Uterus (tissue), 4 donors: Measurements from ENCODE around the gene POLE3. TPM values are rescaled to one million over a fixed set of nuclear protein-coding genes. Genes with fewer than 3 reads are reported as not detected.

ENCODE experiments used
- DNase-seq, 2 donors: peaks; one replicate each; pipeline ENCODE4 v3.0.0-alpha.2; 2019 to 2020
- H3K27ac ChIP-seq, 2 donors: fragments of 200-600 bp; sonication (generic); 1 replicate in 1 of 2; 2 replicates in 1 of 2; pipeline ENCODE4 v1.5.1; 2016 to 2018
- H3K27me3 ChIP-seq, 2 donors: fragments of 200-600 bp; sonication (generic); one replicate each; pipeline ENCODE4 v1.5.1; 2018 to 2019; ENCODE audit warnings: control low read depth in 1 of 2
- H3K36me3 ChIP-seq, 2 donors: fragments of 200-600 bp; sonication (generic); one replicate each; pipeline ENCODE4 v1.5.1; 2019; ENCODE audit warnings: control low read depth in 1 of 2
- H3K4me1 ChIP-seq, 2 donors: fragments of 200-600 bp; sonication (generic); one replicate each; pipeline ENCODE4 v1.5.1; 2018 to 2019; ENCODE audit warnings: control low read depth in 1 of 2
- H3K4me3 ChIP-seq, 2 donors: fragments of 200-600 bp; sonication (generic); 1 replicate in 1 of 2; 2 replicates in 1 of 2; pipeline ENCODE4 v1.5.1; 2018 to 2019; ENCODE audit warnings: mild to moderate bottlenecking in 1 of 2
- H3K9me3 ChIP-seq, 2 donors: fragments of 200-600 bp; sonication (generic); one replicate each; pipeline ENCODE4 v1.5.1; 2019; ENCODE audit warnings: control low read depth in 1 of 2
- CTCF ChIP-seq, 4 experiments: fragments of 200-600 bp in 2 of 4; fragments of 450-650 bp in 2 of 4; sonication (generic) in 2 of 4; IDR thresholded peaks; one replicate each; pipeline ENCODE4 v1.5.1; 2016 to 2019; ENCODE audit warnings: antibody characterized with exemption in 4 of 4, mild to moderate bottlenecking in 2 of 4, moderate library complexity in 1 of 4
- POLR2A ChIP-seq, 2 donors: fragments of 450-650 bp; IDR thresholded peaks; one replicate each; pipeline ENCODE4 v1.6.1; 2016; ENCODE audit warnings: antibody characterized with exemption in 2 of 2, mild to moderate bottlenecking in 1 of 2, moderate library complexity in 1 of 2
- intact Hi-C: fragments of 100-400 bp; cut with DNase I; formaldehyde crosslinking; loops from one replicate; pipeline ENCODE4 v1.15.1; 2023; ENCODE audit warnings: low total_unique reads
- total RNA-seq, 4 donors: library from RNA; depleted of rRNA in 3 of 4; stranded (reverse); fragments of >200 nt in 3 of 4; gene quantifications; one replicate each; pipeline versions ENCODE4 v1.1.0 to v1.2.4, GENCODE V29; 2014 to 2023
- donor health status: DM: yes; HTN: yes; CAD: no.

Gene POLE3, protein sequence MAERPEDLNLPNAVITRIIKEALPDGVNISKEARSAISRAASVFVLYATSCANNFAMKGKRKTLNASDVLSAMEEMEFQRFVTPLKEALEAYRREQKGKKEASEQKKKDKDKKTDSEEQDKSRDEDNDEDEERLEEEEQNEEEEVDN
- total RNA-seq: 10 to 100 TPM in 3 of 4 donors, 1 to 10 TPM in 1; 6.5 to 46.4 (median 20.4) TPM

GRCh38 chr9:113410207-113410864 is at the start of gene POLE3, which contains the start of gene C9orf43:
TSS of gene POLE3 (minus strand) at chr9:113410675. CDS start at chr9:113410293, 382 bp downstream.
TSS of gene C9orf43 (plus strand) at chr9:113410747. CDS start at chr9:113413494, 2,747 bp downstream.
- TF ChIP-seq POLR2A (IDR thresholded peaks at IDR 0.05) (peak; percentile 57 to 82), CTCF (IDR thresholded peaks at IDR 0.05) (peak in 3 of 4 experiments; percentile 2 to 27 (median 14))
- H3K4me3 ChIP-seq: peak within 1 kb of the TSS; percentile 75 to 94
- H3K4me1 ChIP-seq: no peaks in the 10 kb centered on the region
- no peaks in the 10 kb centered on the region for H3K9me3 ChIP-seq
- no peaks in the 10 kb centered on the region for H3K36me3 ChIP-seq
- H3K27ac ChIP-seq: peak within 1 kb of the TSS; percentile 96 to 97
- H3K27me3 ChIP-seq: no peaks in the 10 kb centered on the region
- intact Hi-C loops: no loop called here
- DNase-seq: peak; percentile 95

DNA sequence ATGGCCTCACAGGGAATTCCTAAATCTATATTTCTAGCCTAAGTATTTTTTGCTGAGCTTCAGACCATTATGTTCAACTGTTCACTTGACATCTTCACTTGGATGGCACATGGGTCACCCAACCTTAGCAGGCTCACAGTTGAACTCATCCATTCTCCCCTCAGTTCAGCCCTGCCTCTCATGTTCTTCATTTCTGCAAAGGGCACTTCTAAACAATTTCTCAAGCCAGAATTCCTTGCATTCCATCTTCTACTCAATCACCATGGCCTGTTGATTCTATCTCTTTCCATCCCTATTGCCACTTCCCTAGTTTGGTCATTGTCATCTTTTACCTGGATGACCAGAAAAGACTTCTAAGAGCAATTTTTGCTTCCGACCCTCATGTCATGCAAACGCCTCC is 45.8 kb upstream of the POLE3 start:
- Histone ChIP-seq H3K4me3 (no peak overlapping the region), H3K9me3 (no peaks in the 10 kb centered on the region), H3K27me3 (no peaks in the 10 kb centered on the region), H3K4me1 (peaks cover 10 to 12% of the 10 kb centered on the region in 2 donors), H3K36me3 (no peaks in the 10 kb centered on the region), H3K27ac (peak overlapping the region; percentile 86 to 89)
- no peak for TF ChIP-seq POLR2A (IDR thresholded peaks at IDR 0.05)
- TF ChIP-seq CTCF (IDR thresholded peaks at IDR 0.05): no peak
- intact Hi-C loops: no loop called here
- DNase-seq: no peak

DNA sequence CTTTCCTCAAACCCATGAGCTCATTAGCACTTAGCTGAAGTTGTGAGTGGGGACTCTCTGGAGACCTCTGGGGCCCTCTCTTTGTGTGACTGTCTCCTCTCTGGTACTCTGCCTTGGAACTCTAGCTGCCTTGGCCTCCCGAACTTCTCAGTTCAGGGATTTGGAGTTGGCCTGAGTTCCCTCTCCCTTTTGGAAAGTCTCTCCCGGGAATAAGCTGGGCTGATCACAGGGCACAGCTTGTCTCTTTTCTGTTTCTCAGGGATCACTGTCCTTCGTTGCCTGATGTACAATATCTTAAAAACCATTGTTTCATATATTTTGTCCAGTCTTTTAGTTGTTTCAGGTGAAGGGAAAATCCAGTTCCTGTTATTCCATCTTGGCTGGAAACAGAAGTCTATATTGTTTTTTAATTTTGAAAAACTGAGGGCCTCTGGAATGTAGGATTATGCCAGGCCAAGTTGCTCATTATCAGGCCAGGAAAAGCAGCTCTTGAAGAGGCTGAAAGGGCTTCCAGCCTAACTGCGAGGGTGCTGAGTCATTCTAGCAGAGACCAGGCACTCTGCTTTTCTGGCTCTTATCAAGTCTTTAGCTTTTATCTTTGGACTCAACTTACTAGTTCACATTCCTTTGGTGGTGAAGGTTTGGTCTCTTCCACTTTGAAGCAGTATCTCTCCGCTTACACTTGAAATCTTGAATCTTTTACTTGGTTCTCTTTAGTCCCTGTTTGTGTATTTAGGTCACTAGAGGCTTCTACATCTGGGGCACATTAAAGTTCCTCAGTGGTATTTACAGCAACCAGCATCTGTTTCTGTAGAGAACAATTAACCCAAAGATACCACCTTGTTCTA is 44.7 kb upstream of the POLE3 start:
- H3K4me1 ChIP-seq: peaks cover 10 to 12% of the 10 kb centered on the region in 2 donors
- intact Hi-C loops: no loop called here
- H3K4me3 ChIP-seq: no peak overlapping the region
- H3K9me3 ChIP-seq: no peaks in the 10 kb centered on the region
- peak; percentile 50 to 56 for DNase-seq
- no peaks in the 10 kb centered on the region for H3K36me3 ChIP-seq
- H3K27me3 ChIP-seq: no peaks in the 10 kb centered on the region
- H3K27ac ChIP-seq: peak overlapping the region; percentile 86 to 89
- TF ChIP-seq CTCF (IDR thresholded peaks at IDR 0.05) (no peak), POLR2A (IDR thresholded peaks at IDR 0.05) (no peak)

DNA sequence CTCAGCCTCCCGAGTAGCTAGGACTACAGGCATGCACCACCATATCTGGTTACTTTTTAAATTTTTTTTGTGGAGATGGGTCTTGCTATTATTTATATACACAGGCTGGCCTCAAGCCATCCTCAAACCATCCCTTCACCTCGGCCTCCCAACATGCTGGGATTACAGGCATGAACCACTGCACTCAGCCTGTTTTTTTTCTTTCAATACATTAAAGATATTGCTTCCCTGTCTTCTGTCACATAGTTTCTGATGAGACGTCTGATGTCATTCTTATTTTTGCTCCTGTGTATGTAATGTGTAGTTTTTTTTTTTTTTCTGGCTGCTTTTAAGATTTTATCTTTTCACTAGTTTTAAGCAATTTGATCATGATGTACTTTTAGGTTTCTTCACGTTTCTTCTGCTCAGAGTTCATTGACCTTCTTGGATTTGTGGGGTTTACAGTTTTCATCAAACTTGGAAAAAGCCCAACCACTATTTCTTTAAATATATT is 41.7 kb upstream of the POLE3 start:
- no peak for TF ChIP-seq POLR2A (IDR thresholded peaks at IDR 0.05)
- TF ChIP-seq CTCF (IDR thresholded peaks at IDR 0.05): no peak
- Histone ChIP-seq H3K27me3 (no peaks in the 10 kb centered on the region), H3K9me3 (no peaks in the 10 kb centered on the region), H3K4me3 (no peak overlapping the region), H3K27ac (no peak overlapping the region), H3K36me3 (no peaks in the 10 kb centered on the region), H3K4me1 (peaks cover 10 to 12% of the 10 kb centered on the region in 2 donors)
- no peak for DNase-seq
- intact Hi-C loops: no loop called here
